WI38 (cell line): ENCODE data around the gene NTN1.
"Not testable (repeated sequence)": the region's sequence is repeated elsewhere in the genome, so short reads cannot be mapped to it uniquely, and the experiment has no call there.

Experiments used
- H3K4me3 ChIP-seq: 2 replicates; pipeline ENCODE4 v1.5.1; 2011; ENCODE audit warnings: low read depth, mild to moderate bottlenecking, control low read depth, low read length
- TF ChIP-seq, protein P1 (sequence below): IDR thresholded peaks from 2 replicates; pipeline ENCODE4 v1.5.1; 2012; ENCODE audit warnings: low read depth, mild to moderate bottlenecking, control low read depth, low read length

Gene NTN1

DNA sequence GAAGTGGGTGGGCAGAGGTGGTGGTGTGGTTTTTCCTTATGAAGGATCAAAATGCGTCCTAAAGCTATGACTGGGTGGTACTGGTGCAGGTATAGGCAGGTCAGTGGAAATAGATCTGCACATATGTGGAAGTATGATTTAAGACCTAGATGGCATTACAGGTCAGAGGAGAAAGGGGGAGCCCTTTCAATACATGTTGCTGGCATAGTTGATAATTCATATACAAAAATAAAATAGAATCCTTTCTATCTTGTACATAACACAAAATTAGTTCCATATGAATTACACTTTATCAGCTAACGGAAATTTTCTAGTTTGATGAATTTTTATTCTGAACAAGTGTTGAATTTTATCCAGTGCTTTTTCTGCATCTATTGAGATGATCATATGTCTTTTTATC is 35.0 kb upstream of the NTN1 start:
- TF ChIP-seq, protein P1, sequence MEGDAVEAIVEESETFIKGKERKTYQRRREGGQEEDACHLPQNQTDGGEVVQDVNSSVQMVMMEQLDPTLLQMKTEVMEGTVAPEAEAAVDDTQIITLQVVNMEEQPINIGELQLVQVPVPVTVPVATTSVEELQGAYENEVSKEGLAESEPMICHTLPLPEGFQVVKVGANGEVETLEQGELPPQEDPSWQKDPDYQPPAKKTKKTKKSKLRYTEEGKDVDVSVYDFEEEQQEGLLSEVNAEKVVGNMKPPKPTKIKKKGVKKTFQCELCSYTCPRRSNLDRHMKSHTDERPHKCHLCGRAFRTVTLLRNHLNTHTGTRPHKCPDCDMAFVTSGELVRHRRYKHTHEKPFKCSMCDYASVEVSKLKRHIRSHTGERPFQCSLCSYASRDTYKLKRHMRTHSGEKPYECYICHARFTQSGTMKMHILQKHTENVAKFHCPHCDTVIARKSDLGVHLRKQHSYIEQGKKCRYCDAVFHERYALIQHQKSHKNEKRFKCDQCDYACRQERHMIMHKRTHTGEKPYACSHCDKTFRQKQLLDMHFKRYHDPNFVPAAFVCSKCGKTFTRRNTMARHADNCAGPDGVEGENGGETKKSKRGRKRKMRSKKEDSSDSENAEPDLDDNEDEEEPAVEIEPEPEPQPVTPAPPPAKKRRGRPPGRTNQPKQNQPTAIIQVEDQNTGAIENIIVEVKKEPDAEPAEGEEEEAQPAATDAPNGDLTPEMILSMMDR: no peak
- H3K4me3 ChIP-seq: no peak overlapping the region

DNA sequence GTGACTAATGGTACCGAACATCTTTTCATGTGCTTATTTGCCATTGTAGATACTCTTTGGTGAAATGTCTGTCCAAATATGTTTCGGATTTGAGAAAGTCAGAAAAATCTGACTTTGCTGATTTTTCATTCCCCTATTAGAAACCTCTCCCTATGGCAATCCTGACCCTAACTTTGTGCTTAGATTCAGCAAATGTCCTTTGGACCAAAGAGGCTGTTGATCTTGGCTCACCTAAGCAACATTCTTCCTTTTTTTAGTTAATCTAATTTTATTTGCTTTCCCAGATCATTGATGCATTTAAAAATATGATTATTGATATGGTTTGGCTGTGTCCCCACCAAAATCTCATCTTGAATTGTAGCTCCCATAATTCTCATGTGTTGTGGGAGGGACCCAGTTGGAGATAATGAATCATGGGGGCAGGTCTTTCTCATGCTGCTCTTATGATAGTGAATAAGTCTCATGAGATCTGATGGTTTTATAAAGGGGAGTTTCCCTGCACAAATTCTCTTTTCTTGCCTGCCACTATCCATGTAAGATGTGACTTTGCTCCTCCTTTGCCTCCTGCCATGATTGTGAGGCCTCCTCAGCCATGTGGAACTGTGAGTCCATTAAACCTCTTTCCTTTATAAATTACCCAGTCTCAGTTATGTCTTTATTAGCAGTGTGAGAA is 32.9 kb upstream of the NTN1 start:
- H3K4me3 ChIP-seq: not testable (repeated sequence)

DNA sequence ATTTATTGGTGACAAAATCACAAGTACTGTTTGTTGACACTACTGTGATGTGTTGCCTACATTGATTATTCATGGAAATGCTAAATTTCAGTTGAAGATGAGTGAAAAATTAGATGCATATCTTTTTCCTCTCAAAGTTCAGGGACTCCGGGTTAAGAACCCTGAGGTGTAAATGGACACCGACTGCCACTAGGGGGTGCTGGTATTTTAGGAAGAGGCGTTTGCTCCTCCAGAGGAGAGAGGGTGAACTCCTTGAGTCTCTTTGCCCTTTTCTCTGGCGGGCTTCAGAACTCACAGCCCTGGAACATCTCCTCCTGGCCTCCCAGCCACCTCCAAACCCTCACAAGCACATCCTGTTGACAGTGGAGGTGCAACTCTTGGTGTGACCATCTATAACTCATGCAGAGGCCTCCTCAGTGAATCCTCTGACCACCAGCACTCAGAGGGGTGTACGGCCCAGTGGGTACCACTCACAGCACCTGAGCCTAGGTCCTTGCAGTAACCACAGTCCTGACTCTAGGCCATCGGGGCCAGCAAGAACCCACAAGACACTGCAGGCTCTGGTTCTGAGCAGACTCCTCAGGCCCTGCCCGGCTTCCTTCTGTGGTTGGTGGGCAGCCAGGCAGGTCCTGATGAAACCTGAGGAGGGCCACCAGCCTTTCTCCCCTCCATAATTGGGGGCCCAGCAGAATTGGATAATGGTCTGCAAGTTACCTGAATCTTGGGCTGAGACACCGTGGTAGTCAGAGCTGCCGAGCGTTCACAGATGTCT is 29.6 kb upstream of the NTN1 start:
- TF ChIP-seq, protein P1: peak; percentile 59
- H3K4me3 ChIP-seq: no peak overlapping the region

DNA sequence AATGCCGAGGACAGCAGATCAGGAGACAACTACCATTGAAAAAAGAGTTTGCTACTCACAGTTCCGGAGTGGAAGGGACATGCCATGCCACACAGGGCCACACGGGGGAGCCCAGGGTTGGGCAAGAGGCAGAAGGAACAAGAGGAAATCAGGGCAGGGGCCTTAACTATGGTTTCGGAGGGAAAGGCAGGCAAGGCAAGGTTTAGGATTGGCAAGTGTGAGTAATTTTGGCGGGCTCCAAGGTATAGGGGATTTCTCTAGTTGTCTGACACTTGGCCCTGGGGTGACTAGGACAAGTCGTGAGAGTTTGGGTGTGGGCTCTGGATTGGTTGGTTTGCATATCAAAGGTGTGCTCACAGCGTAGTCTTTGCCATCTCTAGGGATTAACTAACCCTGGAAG is 27.0 kb upstream of the NTN1 start:
- TF ChIP-seq, protein P1: peak; percentile 83
- H3K4me3 ChIP-seq: no peak overlapping the region

DNA sequence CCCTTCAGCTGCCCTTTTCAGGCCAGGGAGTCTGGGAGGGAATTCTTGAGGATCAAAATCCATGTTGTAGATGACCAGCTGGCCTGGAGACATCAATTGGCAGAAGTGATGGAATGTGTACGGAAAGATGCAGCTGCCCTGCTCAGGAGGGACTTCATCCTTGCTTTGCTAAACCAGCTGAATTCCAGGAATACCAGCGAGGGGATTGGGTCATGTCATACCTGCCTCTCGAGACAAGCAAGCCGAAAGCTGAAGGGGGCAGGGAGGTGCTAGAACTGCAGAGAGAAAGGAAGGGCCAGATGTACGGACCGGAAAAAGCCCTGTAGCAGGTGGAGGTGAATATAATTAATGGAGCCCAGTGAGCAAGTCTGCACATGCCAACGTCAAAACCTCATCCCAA is 25.6 kb upstream of the NTN1 start:
- H3K4me3 ChIP-seq: no peak overlapping the region
- TF ChIP-seq, protein P1: no peak

DNA sequence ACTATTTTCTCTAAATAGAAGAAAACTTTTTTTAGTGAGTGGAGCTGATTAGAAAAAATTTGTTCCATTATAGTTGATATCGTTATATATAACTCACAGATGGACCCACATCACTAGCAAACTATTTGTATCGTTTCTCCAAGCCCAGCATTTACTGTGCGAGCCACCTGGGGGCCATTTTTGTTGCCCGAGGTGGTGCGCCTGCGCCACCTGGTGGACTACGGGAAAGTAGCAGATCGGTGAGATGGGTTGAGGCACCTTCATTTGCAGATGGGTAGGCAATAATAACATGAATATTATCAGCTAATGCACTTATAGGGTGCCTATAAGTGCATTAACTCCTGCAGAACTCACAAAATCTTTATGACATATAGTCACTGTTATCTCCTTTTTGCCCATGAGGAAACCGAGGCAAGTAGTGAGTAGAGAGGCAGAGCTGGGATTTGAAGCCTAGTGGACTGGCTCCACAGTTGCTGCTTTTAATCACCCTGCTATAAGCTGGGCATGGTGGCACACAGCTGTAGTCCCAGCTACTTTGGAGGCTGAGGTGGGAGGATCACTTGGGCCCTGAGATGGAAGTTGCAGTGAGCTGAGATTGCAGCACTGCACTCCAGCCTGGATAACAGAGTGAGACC is 23.2 kb upstream of the NTN1 start:
- no peak overlapping the region for H3K4me3 ChIP-seq
- TF ChIP-seq, protein P1: peak; percentile 65

DNA sequence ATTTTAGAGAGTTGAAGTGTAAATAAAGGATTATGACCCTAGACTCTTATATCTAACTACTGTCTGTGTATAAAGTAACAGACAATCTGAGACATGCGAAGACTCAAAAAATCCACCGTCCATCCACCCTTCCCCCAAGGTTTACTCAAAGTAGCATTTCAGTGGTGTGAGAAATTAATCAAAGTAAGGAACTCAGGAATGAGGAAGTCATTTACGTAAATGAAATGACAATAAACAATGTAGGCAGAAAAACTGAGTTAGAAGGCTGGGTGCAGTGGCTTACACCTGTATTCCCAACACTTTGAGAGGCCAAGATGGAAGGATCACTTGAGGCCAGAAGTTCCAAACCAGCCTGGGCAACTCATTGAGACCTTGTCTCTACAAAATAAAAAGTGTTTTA is 19.8 kb upstream of the NTN1 start:
- TF ChIP-seq, protein P1: no peak
- no peak overlapping the region for H3K4me3 ChIP-seq
